B cell (primary cell): ENCODE measurements around the gene RASSF3. TPM values are rescaled to one million over a fixed set of nuclear protein-coding genes. Genes with fewer than 3 reads are reported as not detected.

Experiments used
- ATAC-seq: fragments of 200-7000 bp; cut with Tn5 transposase; one replicate; pipeline ENCODE4 v1.10.0; 2021; ENCODE audit warnings: low read depth, mild to moderate bottlenecking, moderate number of reproducible peaks, moderate library complexity
- CTCF ChIA-PET: fragments of 350-600 bp; sonication (Branson Sonifier 250); formaldehyde crosslinking; loops from one replicate; lab custom pipeline; 2021; ENCODE audit warnings: antibody characterized with exemption, inconsistent platforms; lab: Charles Lee
- POLR2A ChIA-PET: fragments of 350-600 bp; sonication (Branson Sonifier 250); formaldehyde crosslinking; loops from one replicate; lab custom pipeline; 2021; ENCODE audit warnings: antibody characterized with exemption; lab: Charles Lee
- DNase-seq: peaks from one replicate; pipeline ENCODE4 v3.0.0; 2013
- H2AFZ ChIP-seq: 2 replicates; pipeline ENCODE4 v1.6.1; 2012; ENCODE audit warnings: mild to moderate bottlenecking, low read depth, low read length; ENCODE audit not compliant: insufficient read depth, poor library complexity, severe bottlenecking
- H3K27ac ChIP-seq, 2 donors: 1 replicate in 1 of 2; 2 replicates in 1 of 2; pipeline ENCODE4 v1.5.1; 2012 to 2013; ENCODE audit warnings: low read length in 2 of 2, mild to moderate bottlenecking in 2 of 2, moderate library complexity in 1 of 2
- H3K27me3 ChIP-seq, 4 experiments: fragments of 200-600 bp in 1 of 4; sonication (generic) in 1 of 4; replicated peaks in 1 of 4; 1 replicate in 2 of 4; 2 replicates in 2 of 4; pipeline versions ENCODE4 v1.6.1 to v1.7.0; 2013 to 2016; ENCODE audit warnings: low read length in 3 of 4, mild to moderate bottlenecking in 2 of 4, mixed read lengths in 1 of 4, moderate library complexity in 1 of 4; ENCODE audit not compliant: insufficient read depth in 4 of 4, control insufficient read depth in 3 of 4; ENCODE audit errors: control extremely low read depth in 1 of 4
- H3K36me3 ChIP-seq, 2 experiments: replicated peaks in 1 of 2; 1 replicate in 1 of 2; 2 replicates in 1 of 2; pipeline versions ENCODE4 v1.6.1 to v1.7.1; 2013; ENCODE audit warnings: low read length in 1 of 2; ENCODE audit not compliant: insufficient read depth in 2 of 2, control insufficient read depth in 1 of 2; ENCODE audit errors: control extremely low read depth in 1 of 2, extremely low read depth in 1 of 2
- H3K4me1 ChIP-seq, 2 donors: fragments of 200-600 bp in 1 of 2; sonication (generic) in 1 of 2; 1 replicate in 1 of 2; 2 replicates in 1 of 2; pipeline versions ENCODE4 v1.5.1 to v1.6.1; 2013 to 2017; ENCODE audit warnings: low read length in 2 of 2; ENCODE audit not compliant: control insufficient read depth in 2 of 2, insufficient read depth in 2 of 2
- H3K4me2 ChIP-seq: replicated peaks from 2 replicates; pipeline ENCODE3; 2012; ENCODE audit warnings: mild to moderate bottlenecking, low read depth, low read length; ENCODE audit not compliant: poor library complexity, severe bottlenecking
- H3K4me3 ChIP-seq, 5 experiments: fragments of 200-600 bp in 1 of 5; sonication (generic) in 1 of 5; 1 replicate in 3 of 5; 2 replicates in 2 of 5; pipeline versions ENCODE4 v1.5.1 to v1.7.0; 2011 to 2016; ENCODE audit warnings: low read length in 4 of 5, mild to moderate bottlenecking in 4 of 5, low read depth in 2 of 5, control low read depth in 1 of 5, moderate library complexity in 1 of 5; ENCODE audit not compliant: insufficient read depth in 1 of 5; ENCODE audit errors: control extremely low read depth in 1 of 5, extremely low read depth in 1 of 5
- H3K79me2 ChIP-seq: fragments of 200-600 bp; sonication (generic); one replicate; pipeline ENCODE4 v1.6.0; 2016; ENCODE audit warnings: low read length; ENCODE audit not compliant: control insufficient read depth, insufficient read depth
- H3K9ac ChIP-seq: fragments of 200-600 bp; sonication (generic); 2 replicates; pipeline ENCODE4 v1.6.1; 2017; ENCODE audit warnings: mild to moderate bottlenecking, low read length, moderate library complexity
- H3K9me3 ChIP-seq, 3 donors: one replicate each; pipeline versions ENCODE4 v1.6.1 to v1.7.1; 2013; ENCODE audit warnings: low read length in 2 of 3; ENCODE audit not compliant: control insufficient read depth in 2 of 3, insufficient read depth in 1 of 3; ENCODE audit errors: control extremely low read depth in 1 of 3
- H4K20me1 ChIP-seq: 2 replicates; pipeline ENCODE4 v1.6.0; 2012; ENCODE audit warnings: mild to moderate bottlenecking, low read length; ENCODE audit not compliant: insufficient read depth, control insufficient read depth, poor library complexity, severe bottlenecking
- H3K27ac Mint-ChIP-seq: one replicate; pipeline ENCODE4 v1.8.0; 2021; ENCODE audit warnings: mixed read lengths
- H3K27me3 Mint-ChIP-seq: one replicate; pipeline ENCODE4 v1.8.0; 2021; ENCODE audit warnings: mixed read lengths
- H3K4me1 Mint-ChIP-seq: one replicate; pipeline ENCODE4 v1.8.0; 2021; ENCODE audit warnings: mixed read lengths
- H3K4me3 Mint-ChIP-seq: one replicate; pipeline ENCODE4 v1.8.0; 2021; ENCODE audit warnings: mixed read lengths
- H3K9me3 Mint-ChIP-seq: one replicate; pipeline ENCODE4 v1.8.0; 2022; ENCODE audit warnings: mixed read lengths; ENCODE audit not compliant: insufficient read depth
- EZH2 ChIP-seq: IDR thresholded peaks from 2 replicates; pipeline ENCODE4 v1.6.1; 2012; ENCODE audit warnings: borderline replicate concordance, low read depth, mild to moderate bottlenecking, moderate library complexity, low read length; ENCODE audit not compliant: insufficient read depth, poor library complexity, severe bottlenecking
- WGBS: methylation state at CpG from one replicate; pipeline ENCODE4 v1.1.5; 2013; ENCODE audit warnings: missing lambda C conversion rate; ENCODE audit not compliant: insufficient coverage; 5-methylcytosine and 5-hydroxymethylcytosine counted together
- intact Hi-C: fragments of 100-400 bp; cut with micrococcal nuclease; formaldehyde crosslinking; loops from one replicate; pipeline ENCODE4 v1.10.0; 2022
- polyA plus RNA-seq: library from polyadenylated mRNA; depleted of rRNA; stranded (reverse); fragments of >200 nt; gene quantifications from 2 replicates; pipeline ENCODE4 v1.2.3, GENCODE V29; 2012
- total RNA-seq, 2 donors: library from RNA; stranded (reverse); fragments of 120-200 nt in 1 of 2; gene quantifications; 1 replicate in 1 of 2; 2 replicates in 1 of 2; pipeline versions ENCODE4 v1.2.3 to v1.2.4, GENCODE V29; 2013 to 2022
- TF ChIP-seq, protein P1 (sequence below): fragments of 200-600 bp; IDR thresholded peaks from one replicate; pipeline ENCODE4 v1.8.0; 2022; ENCODE audit warnings: antibody characterized with exemption, mild to moderate bottlenecking

Gene RASSF3
- total and polyA plus RNA-seq, 2 donors (not counting 1 experiment from before 2014, with no cell fraction given), result 25.8 to 104 TPM

DNA sequence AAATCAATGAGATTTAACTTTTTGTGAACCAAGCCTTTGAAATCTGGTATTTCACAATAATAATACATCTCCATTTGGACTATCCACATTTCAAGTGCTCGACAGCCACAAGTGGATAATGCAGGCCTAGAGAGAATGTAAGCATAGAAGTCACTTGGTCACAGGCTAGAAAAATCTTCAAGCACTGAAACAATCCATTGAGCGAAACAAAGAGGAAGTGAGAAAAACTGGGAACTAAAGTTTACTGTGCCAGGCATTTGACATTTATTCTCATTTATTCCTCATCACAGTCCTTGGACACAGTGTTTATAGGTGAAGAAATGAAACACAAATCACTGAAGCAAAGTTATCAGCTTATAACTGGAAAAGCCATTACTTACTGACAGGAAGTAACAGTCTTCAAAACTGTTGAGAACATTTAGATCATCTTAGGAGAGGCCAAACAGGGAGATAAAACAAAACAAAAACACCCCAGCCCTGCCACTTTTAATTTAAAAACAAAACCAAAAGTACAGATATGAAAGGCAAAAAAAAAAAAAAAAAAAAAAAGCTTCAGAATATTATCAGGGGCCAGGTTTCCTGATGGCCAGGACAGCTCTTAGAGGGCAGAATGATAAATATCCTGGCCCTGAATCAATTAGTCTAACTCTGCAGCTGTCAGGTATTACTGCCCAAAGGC is 119.8 kb downstream of the RASSF3 start:
- Histone ChIP-seq H2AFZ (no peak overlapping the region), H3K27ac (peak overlapping the region in 1 of 2 donors; percentile 74), H3K36me3 (peaks cover 0 to 10% of the 10 kb centered on the region in 2 experiments), H3K27me3 (no peaks in the 10 kb centered on the region), H4K20me1 (no peaks in the 10 kb centered on the region), H3K4me3 (no peak overlapping the region), H3K9ac (no peak overlapping the region), H3K9me3 (no peaks in the 10 kb centered on the region), H3K4me2 (peak overlapping the region; percentile 31), H3K4me1 (peaks cover 10 to 13% of the 10 kb centered on the region in 2 donors), H3K79me2 (no peaks in the 10 kb centered on the region)
- DNase-seq, result peak; percentile 46
- WGBS, result no CpG with 5 or more reads among the region's 2 CpGs
- no peaks in the 10 kb centered on the region for H3K9me3 Mint-ChIP-seq
- H3K4me3 Mint-ChIP-seq, result no peak overlapping the region
- ChIA-PET CTCF (interaction anchor here (1.0 kb wide), 1 partner anchor 33 kb away, joined by 3 read pairs; no protein-coding TSS in a partner anchor), POLR2A (no interaction called here)
- TF ChIP-seq EZH2, result no peak
- TF ChIP-seq, protein P1, sequence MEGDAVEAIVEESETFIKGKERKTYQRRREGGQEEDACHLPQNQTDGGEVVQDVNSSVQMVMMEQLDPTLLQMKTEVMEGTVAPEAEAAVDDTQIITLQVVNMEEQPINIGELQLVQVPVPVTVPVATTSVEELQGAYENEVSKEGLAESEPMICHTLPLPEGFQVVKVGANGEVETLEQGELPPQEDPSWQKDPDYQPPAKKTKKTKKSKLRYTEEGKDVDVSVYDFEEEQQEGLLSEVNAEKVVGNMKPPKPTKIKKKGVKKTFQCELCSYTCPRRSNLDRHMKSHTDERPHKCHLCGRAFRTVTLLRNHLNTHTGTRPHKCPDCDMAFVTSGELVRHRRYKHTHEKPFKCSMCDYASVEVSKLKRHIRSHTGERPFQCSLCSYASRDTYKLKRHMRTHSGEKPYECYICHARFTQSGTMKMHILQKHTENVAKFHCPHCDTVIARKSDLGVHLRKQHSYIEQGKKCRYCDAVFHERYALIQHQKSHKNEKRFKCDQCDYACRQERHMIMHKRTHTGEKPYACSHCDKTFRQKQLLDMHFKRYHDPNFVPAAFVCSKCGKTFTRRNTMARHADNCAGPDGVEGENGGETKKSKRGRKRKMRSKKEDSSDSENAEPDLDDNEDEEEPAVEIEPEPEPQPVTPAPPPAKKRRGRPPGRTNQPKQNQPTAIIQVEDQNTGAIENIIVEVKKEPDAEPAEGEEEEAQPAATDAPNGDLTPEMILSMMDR, result no peak
- no peaks in the 10 kb centered on the region for H3K27me3 Mint-ChIP-seq
- intact Hi-C loops, result no loop called here
- H3K4me1 Mint-ChIP-seq, result peaks cover 15% of the 10 kb centered on the region
- peak overlapping the region; percentile 73 for H3K27ac Mint-ChIP-seq
- ATAC-seq, result no peak

- Mint-ChIP-seq H3K27ac (peak overlapping the region; percentile 73), H3K9me3 (no peaks in the 10 kb centered on the region), H3K4me3 (peak overlapping the region; percentile 40), H3K4me1 (peaks cover 15% of the 10 kb centered on the region), H3K27me3 (no peaks in the 10 kb centered on the region)
- no peaks in the 10 kb centered on the region for H4K20me1 ChIP-seq
- DNase-seq (peak; percentile 8), ATAC-seq (no peak)
- no peak overlapping the region for H3K4me3 ChIP-seq
- peak overlapping the region; percentile 31 for H3K4me2 ChIP-seq
- no peak overlapping the region for H2AFZ ChIP-seq
- peaks cover 10 to 13% of the 10 kb centered on the region in 2 donors for H3K4me1 ChIP-seq
- peaks cover 0 to 13% of the 10 kb centered on the region in 2 experiments for H3K36me3 ChIP-seq
- CTCF ChIA-PET, result interaction anchor here (0.9 to 1.0 kb wide), 2 partner anchors 34 to 181 kb away, joined by 3 read pairs; no protein-coding TSS in a partner anchor
- no peaks in the 10 kb centered on the region for H3K9me3 ChIP-seq
- peak overlapping the region in 1 of 2 donors; percentile 74 for H3K27ac ChIP-seq
- H3K27me3 ChIP-seq, result no peaks in the 10 kb centered on the region
- no peak overlapping the region for H3K9ac ChIP-seq
- H3K79me2 ChIP-seq, result no peaks in the 10 kb centered on the region
- POLR2A ChIA-PET, result no interaction called here
- no CpG with 5 or more reads among the region's 2 CpGs for WGBS
- TF ChIP-seq, protein P1, result no peak
- TF ChIP-seq EZH2, result no peak
- intact Hi-C loops, result no loop called here
Observed at GRCh38 chr12:64730588-64730969, 120.3 kb downstream of the RASSF3 start.
